HG03520 (cell line): Measurements from ENCODE around the gene FUT9.

Experiments
- ATAC-seq: cut with Tn5 transposase; IDR thresholded peaks from one replicate; pipeline ENCODE4 v1.9.1; 2021; ENCODE audit warnings: mild to moderate bottlenecking, moderate library complexity; ENCODE audit not compliant: unreplicated experiment

FUT9 gene

GRCh38 chr6:96066376-96066775 lies 50.6 kb downstream of the FUT9 start:
- ATAC-seq = no peak

GRCh38 chr6:96073555-96073954 lies 57.8 kb downstream of the FUT9 start:
- ATAC-seq = no peak

- ATAC-seq = no peak
These were observed 58.2 kb downstream of the FUT9 start for GRCh38 chr6:96074006-96074405.

- ATAC-seq = no peak
These were observed 60.1 kb downstream of the FUT9 start for GRCh38 chr6:96075826-96076225.

DNA sequence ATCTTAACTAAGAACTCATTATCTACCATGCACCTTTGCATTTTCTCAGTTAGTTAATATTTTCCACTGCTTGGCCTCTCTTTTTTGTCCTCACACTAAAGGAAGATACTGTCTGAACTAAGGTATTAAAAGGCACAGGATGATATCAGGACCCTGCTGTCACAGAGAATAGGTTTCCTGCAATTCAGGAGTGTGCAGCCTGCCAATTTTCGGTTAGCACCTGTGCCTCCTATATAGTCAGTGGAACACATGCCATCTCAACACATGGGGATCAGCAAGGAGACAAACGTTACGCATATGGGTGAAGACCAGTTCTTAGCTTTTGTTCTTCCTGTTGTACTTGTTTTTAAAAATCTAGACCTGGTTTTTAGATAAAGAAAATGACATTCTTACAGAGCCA lies 71.0 kb downstream of the FUT9 start:
- ATAC-seq = no peak

DNA sequence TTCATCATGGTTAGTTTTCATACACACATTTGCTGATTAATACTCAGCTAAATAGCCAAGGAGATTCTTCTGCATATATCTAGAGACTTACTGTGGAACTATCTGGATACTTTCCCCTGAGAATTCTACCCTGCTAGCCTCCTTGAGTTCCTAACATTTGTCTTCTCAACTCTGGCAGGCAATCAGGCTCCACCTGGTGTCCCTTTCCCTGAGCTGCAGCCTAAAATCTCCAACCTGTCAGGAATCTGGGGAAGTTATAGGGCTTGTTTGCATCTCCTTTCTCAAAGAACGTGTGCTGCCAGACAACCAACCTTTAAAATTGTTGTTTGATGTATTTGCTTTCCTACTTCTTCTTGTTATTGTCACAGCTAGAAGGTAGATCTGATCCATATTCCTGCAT lies 73.4 kb downstream of the FUT9 start:
- ATAC-seq = no peak

DNA sequence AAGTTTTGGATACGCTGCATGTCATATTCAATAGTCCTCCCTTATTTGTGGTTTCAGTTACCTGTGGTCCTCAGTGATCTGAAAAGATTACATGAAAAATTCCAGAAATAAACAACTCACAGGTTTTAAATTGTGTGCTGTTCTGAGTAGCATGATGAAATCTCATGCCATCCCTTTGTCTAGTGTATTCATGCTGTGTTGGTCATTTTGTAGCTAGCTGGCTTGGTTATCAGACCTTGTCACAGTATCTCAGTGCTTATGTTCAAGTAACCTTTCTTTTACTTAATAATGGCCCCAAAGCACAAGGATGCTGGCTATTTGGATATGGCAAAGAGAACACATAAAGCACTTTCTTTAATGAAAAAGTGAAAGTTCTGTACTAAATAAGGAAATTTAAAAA lies 78.3 kb downstream of the FUT9 start:
- ATAC-seq = no peak

DNA sequence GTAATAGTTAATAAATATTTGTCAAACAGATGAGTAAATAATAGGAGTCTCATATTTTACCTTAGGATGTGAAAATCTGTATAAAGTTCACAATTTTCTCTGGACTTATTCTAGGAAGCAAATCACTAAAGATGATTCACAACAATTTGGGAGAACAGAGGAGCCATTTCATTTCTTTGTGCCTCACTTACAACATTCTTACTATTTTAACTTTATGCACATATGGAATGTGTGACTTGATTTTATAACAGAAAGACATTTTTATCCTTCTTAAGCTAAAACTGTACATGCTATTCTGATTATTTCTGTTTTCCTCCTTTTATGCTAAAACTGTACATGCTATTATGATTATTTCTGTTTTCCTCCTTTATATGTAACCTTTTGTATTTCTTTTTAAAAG lies 83.3 kb downstream of the FUT9 start:
- no peak for ATAC-seq

- ATAC-seq = no peak
These were observed 85.8 kb downstream of the FUT9 start for GRCh38 chr6:96101564-96101963.

- ATAC-seq = no peak
These were observed 89.1 kb downstream of the FUT9 start for GRCh38 chr6:96104910-96105309.

- ATAC-seq = no peak
These were observed 95.1 kb downstream of the FUT9 start for GRCh38 chr6:96110878-96111277.

- ATAC-seq = no peak
These were observed 100.9 kb downstream of the FUT9 start for GRCh38 chr6:96116674-96117073.

DNA sequence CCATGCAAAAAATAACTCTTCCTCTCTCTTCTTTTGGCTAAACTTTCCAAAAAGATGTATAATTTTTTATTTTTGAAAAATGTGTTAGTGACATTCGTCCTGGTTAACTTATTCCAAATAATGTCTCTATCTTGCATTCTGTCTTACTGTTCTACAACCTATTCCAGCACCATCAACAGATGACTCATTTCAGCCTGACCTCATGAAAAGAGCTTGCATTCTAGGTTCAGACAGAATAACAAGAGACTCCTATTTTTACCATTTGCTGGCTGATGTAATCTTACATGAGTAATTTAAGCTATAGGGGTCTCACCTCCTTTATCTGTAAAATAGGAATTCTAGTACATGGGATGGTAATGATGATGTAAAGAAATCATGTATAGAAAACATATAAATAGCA lies 109.0 kb downstream of the FUT9 start:
- no peak for ATAC-seq

DNA sequence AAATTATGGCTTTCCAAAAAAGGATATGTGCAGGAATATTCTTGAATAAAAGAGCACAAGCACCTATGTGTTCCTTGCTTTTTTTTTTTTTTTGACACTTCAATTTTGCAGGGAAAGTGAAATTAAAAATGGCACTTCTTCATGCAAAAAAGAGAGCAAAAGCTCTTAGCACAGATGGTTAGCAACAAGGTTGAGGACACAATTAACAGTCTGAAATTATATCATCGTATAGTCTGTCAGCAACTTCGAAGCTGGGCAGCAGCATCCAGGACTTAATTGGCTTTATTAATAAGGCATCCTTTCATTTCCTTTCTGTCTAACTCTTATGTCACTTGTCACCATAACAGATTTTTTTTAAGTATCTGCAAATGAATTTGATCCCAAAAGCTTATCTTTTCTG lies 122.6 kb downstream of the FUT9 start:
- ATAC-seq = no peak

- ATAC-seq = no peak
These were observed 126.4 kb downstream of the FUT9 start for GRCh38 chr6:96142142-96142541.

DNA sequence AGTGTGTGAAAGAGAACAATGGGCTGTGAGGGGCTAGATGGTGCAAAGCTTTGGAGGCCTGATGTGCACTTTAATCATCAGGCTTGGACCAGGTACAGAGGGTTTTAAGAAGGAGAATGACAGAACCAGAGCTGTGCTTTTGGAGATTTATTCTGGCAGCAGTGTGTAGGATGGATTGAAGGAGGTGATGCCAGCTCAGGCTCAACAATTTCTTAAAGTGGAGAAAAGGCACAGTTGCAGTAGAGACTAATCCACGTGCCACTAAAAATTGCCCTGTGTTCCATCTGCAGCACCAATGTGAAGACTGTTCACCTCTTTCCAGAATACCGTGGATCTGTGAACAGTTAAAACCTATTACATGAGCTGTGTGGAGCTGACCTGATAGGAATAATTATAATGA lies 134.7 kb downstream of the FUT9 start:
- no peak for ATAC-seq

- no peak for ATAC-seq
These were observed 135.9 kb downstream of the FUT9 start for GRCh38 chr6:96151707-96152106.

DNA sequence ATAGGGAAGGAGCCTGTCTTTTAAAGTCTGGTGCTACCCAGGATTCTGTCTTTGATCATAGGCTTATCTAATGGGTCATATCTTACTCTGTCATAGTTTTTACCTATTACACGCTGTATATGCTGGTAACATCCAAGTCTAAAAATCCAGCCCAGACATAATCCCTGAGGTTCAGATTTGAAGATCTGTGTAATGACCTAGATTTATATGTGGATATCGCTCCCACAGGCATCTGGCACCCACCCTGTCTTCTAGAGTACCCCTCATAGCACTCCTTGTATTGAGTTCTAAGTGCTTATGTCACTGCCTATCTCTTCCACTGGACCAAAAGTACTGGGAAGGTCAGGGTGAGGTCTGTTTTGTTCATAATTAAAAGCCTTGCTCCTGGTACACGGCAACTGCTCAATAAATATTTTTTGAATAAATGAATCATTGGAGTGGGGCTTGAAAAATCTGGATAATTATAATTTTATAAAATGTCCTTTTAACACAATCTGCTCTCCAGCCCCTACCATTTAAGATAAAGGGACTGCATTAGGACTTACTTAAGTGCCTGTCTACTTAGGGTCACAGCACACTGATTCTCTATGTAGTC lies 136.4 kb downstream of the FUT9 start:
- ATAC-seq = no peak

DNA sequence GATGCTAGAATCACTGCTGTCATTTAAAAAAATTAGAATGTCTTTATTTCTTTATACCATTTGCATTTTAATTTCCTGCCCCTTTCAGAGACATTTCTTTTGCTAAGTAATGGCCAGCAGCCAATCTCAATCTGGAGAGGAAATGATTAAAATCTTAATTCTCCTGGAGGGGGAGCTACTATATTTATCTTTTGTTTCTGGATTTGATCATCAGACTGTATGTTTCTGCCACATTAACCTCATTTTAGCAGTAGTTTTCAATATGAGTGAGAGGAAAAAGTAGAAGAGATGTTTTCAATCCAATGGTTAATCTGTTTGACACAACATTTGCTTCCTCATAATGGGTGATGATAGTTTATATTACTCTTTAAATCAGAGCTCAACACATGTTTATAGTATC lies 138.0 kb downstream of the FUT9 start:
- no peak for ATAC-seq

DNA sequence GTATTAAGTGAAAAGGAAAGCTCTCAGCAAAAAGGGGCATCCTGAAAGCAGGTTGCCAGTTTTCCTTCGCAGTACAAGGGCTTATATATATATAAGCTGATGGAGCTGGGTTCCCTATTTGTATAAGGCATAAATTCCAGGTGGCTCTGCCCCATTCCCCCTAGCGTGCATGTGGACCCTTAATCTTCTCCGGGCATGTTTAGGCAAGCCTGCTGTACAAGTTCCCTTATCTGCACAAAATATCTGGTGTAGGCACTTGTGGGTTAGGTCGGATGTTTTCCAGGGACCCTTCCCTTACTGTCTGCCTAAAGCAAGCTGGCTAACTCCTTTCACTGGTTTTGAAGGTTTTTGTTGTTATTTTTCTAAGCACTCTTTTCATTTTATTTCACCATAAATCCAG lies 140.7 kb downstream of the FUT9 start:
- ATAC-seq = no peak

GRCh38 chr6:96157018-96157565 lies 141.3 kb downstream of the FUT9 start:
- ATAC-seq = peak; percentile 97

DNA sequence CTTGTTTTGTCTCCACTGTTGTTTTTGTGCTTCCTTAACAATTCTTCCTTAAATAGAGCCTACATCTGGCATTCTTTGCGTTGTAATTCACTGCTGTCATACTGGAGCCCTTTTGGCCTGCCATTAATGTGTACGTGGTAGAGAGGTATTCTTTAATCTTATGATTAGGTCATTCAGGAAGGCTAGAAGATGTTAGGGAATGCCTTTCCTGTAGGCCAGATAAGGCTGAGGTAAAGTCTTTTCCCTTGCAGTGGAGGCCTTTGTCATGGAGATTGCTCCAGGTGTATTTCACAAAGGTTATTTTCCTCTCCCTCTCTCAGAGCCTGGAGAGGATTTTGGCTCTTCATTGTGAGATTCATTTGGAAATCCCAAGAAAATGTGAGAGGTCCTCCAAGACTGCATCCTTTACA lies 146.9 kb downstream of the FUT9 start:
- no peak for ATAC-seq

GRCh38 chr6:96164802-96165201 lies 149.0 kb downstream of the FUT9 start:
- no peak for ATAC-seq
